ENCODE data around the gene MMD2.

The MMD2 gene

DNA sequence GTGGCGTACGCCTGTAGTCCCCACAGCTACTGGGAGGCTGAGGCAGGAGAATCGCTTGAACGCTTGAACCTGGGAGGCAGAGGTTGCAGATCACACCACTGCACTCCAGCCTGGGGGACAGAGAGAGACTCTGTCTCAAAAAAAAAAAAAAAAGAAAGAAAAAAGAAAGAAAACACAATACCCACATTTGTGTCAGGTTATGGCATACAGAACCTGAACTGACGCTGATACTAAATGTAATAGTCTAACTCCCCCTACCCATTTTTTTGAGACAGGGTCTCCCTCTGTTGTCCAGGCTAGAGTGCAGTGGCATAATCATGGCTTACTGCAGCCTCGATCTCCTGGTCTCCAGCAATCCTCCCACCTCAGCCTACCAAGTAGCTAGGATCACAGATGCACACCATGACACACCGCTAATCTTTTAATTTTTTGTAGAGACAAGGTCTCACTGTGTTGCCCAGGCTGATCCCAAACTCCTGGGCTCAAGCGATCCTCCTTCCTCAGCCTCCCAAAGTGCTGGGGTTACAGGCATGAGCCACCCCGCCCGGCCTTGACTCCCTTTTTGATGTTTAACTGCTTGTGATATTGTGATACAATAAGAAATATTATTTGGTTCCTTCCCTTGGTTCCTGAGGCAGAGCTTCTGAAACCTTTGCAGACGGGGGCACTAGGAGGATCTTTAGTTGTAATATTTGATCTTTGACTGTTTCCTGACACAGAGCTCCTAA, 6.5 kb upstream of the MMD2 start:
- no peak for DNase-seq
- TF ChIP-seq POLR2A (IDR thresholded peaks at IDR 0.05; ENCODE audit: low read length) = no peak

DNA sequence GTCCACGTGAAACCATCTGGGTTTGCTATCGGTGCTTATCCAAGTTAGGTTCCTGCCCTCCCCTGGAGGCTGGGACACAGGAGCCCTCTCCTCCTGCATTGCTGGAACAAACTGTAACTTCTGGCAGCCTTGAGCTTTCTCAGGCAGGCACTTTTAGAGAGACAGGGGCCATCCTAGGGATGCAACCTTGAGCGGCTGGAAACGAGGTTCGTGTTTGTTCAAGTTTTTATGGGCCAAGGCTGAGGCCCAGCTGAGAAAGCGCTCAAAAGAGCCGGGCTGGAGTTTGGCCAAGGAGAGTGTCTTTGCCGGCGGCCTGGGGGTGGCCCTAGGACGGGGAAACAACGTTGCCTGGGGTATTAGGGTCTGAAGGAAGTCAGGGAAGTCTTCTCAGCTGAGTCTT, 5.5 kb upstream of the MMD2 start:
- TF ChIP-seq POLR2A (IDR thresholded peaks at IDR 0.05; ENCODE audit: low read length) = no peak
- TF ChIP-seq GATA1 (IDR thresholded peaks at IDR 0.05; ENCODE audit: low read depth, low read length) = no peak
- DNase-seq = no peak

DNA sequence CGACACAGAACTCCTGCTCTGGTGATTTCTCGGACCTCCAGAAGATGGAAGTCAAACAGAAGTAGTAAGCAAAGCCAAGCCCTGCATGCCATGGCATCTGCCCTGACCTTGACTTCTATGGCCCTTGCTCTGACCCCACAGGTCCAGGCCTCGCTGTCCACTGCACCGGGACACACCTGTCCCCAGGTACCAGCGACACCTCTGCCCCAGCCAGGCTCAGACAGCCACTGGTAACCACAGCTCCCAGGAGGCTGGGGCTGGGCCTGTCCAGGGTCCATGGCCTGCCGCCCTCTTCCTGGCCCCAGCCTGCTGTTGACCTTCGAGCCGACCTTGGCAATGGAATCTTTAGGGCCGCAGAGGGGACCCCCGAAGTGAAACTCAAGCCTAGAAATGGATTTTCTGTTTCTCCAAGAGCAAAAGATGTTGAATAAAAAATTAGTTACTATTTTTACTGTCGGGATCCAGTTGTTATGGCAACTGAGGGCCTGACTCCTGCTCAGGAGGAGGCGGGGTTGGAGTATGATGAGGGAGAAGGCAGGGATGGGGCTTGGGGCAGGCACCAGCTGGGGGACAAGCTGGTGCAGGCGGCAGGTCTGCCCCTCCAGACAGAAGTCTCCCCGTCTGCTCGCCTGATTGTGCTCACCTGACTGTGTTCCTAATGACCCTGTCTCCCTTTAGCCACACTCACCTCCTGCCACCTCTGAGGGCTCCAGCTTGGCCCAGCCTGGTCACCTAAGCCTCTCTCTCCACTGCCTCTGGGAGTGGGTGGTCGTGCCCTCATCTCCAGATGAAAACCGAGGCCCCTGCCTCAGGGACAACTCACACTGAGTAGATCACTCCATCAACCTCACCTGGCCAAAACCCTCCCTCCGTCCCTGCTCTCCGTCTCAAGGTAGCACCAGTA, 4.1 kb upstream of the MMD2 start:
- TF ChIP-seq POLR2A (IDR thresholded peaks at IDR 0.05; ENCODE audit: low read length) (no peak), GATA1 (IDR thresholded peaks at IDR 0.05; ENCODE audit: low read depth, low read length) (no peak)

DNA sequence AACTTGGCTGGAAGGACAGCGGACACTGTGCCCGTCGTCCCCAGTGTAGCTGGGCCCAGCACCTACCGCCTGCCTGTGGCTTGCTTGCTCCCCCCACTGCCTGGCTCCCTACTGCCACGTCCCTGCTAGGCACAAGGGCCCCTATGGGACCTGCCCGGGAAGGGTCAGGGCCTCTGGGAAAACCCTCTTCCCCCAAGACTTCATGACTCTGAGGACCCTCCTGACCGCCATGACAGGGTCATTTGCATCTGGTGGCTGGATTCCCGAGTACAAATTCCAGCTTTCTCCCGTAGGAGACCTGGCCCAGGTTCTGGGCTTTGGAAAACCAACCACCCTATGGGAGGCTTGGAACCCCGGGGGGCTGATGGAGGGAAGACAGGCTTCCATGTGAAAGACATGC, 1.4 kb upstream of the MMD2 start:
- TF ChIP-seq GATA1 (IDR thresholded peaks at IDR 0.05; ENCODE audit: low read depth, low read length) (no peak), POLR2A (IDR thresholded peaks at IDR 0.05; ENCODE audit: low read length) (no peak)
- DNase-seq = no peak

More for the DNA sequence above, 4.1 kb upstream of the MMD2 start:
- DNase-seq = no peak

DNA sequence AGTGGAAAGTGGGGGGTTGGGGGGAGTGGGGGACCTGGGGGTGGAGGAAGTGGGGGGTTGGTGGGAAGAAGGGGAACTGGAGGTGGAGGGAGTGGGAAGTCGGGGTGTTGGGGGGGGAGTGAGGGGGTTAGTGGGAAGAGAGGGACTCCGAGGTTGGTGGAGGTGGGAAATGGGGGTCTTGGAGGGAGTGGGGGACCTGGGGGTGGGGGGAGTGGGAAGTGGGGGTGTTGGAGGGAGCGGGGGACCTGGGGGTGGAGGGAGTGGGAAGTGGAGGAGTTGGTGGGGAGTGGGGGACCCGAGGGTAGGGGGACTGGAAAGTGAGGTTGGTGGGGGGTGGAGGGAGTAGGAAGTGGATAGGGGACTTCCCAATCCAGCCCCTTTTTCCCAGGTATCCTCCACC, 906 bp upstream of the MMD2 start:
- DNase-seq = no peak
- TF ChIP-seq POLR2A (IDR thresholded peaks at IDR 0.05; ENCODE audit: low read length) (no peak), GATA1 (IDR thresholded peaks at IDR 0.05; ENCODE audit: low read depth, low read length) (no peak)

DNA sequence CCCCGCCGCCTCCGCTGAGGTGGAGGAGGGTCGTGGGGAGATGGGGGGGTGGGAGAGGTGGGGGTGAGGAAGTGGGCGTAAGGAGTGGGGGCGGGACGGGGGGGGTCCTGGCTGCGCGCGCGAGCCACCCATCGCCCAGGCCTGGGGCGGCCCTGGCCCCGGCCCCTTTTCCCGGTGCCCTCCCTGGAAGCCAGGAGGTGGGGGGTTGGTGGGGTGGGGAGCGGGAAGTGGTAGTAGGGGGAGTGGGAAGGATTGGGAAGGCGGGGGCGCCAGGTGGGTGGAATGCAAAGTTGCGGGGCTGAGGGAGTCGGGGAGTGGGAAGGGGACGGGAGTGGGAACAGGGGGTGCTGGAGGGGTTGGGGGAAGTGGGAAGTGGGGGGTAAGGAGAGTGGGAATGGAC, 319 bp upstream of the MMD2 start:
- no peak for TF ChIP-seq GATA1 (IDR thresholded peaks at IDR 0.05; ENCODE audit: low read depth, low read length)
- TF ChIP-seq POLR2A (IDR thresholded peaks at IDR 0.05; ENCODE audit: low read length) = no peak
- DNase-seq = no peak

DNA sequence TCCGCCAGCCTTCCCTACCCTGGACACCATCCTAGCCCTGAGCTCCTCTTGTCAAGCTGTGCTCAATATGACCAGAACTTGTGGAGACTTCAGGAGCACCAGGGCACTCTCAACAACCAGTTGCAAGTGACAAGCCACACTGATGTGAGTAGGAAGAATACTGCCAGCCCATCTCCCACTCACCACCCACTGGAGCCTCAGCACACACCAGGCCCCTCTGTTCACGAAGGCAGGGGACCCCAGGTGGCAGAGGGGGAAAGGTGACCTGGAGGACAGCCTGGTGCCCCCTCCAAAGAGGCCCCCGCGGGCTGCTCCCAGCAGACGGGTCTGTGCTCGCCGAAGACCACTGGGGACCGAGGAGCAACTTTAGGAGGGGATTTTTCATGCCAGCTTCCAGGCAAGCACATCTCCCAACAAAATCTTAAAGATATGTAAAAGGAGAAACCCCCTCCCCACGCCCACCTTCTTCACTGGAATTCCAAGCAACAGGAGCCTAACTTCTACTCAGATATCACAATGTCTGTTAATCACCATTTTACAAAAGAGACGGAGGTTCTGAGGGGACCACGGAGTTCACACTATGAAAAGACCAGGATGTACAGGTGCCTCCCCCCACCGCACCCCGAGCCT, 1.0 kb downstream of the MMD2 start:
- TF ChIP-seq POLR2A (IDR thresholded peaks at IDR 0.05; ENCODE audit: low read length) = no peak
- no peak for TF ChIP-seq GATA1 (IDR thresholded peaks at IDR 0.05; ENCODE audit: low read depth, low read length)
- DNase-seq = peak in 1 of 2 experiments; percentile 4

DNA sequence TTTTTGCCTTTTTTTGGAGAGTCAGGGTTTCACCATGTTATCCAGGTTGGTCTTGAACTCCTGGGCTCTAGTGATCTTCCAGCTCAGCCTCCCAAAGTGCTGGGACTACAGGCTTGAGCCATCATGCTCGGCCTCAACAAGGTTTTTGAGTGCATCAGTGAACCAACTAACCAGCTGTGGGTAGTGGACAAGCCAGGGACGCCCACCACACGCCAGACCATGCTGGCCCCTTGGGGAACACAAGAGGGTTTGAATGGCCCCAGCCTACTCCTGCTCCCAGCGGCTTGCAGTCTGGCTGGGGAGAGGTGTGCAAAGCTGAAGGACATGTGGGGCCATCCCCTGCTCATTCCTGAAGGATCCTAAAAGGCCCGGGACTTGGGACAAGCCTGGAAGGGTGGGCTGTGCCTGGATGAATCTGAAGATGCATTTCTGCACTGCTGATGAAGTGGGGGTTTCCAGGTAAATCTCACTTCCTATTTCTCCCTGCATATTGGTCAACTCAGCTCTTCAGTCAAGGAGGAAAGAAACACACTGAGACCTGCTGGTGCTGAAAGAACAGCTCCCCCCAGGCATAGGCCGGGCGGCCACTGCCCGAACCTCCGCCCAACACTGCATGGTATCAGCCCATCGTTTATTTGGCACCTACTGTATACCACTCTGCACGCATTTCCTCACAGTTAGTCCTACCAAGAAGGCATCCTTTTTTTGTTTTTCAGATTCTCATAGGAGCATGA, 6.9 kb downstream of the MMD2 start:
- DNase-seq = peak; percentile 7 to 11
- no peak for TF ChIP-seq POLR2A (IDR thresholded peaks at IDR 0.05; ENCODE audit: low read length)
- TF ChIP-seq GATA1 (IDR thresholded peaks at IDR 0.05; ENCODE audit: low read depth, low read length) = no peak

DNA sequence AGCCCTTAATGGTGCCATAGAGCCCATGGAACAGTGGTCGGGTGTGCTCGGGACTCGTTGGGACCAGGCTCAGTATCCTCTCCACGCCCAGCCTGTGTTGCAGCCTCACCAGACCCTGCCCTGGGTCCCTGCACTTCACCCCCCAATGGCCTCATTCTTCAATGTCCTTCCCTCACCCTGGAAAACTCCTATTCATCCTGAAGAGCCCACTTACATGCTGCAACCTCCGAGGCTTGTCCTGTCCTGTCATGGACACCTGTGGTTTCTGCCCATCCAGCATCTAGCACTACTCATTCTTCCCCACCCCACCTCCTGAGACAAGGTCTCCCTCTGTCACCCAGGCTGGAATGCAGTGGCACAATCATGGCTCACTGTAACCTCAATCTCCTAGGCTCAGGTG, 7.7 kb downstream of the MMD2 start:
- DNase-seq = no peak
- TF ChIP-seq POLR2A (IDR thresholded peaks at IDR 0.05; ENCODE audit: low read length) (no peak), GATA1 (IDR thresholded peaks at IDR 0.05; ENCODE audit: low read depth, low read length) (no peak)

DNA sequence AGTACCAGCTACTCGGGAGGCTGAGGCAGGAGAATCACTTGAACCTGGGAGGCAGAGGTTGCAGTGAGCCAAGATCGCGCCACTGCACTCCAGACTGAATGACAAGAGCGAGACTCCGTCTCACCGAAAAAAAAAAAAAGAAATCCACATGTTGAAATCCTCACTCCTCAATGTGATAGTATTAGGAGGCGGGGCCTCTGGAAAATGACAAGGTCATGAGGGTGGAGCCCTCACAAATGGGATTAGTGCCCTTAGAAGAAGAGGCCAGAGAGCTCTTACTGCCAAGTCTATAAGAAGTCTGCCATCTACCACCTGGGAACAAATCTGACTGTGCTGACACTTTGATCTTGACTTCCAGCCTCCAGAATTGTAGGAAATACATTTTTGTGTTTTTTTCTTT, 10.6 kb downstream of the MMD2 start:
- DNase-seq = no peak
- TF ChIP-seq POLR2A (IDR thresholded peaks at IDR 0.05; ENCODE audit: low read length) (no peak), GATA1 (IDR thresholded peaks at IDR 0.05; ENCODE audit: low read depth, low read length) (no peak)

DNA sequence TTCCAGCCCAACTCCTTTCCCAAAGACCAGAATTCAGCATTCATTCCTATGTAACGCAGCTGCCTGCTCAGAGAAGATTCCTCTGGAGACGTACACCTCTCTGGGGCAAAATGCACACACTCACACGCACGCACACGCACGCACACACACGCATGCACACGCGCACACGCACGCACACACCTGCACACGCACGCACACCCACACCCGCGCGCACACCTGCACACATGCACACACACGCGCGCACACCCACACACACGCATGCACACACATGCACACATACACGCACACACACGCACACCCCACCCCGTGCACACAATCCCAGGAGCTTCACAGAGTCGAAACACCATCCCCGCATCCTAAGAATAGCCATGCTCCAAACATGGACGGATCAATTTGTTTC, 13.0 kb downstream of the MMD2 start:
- no peak for TF ChIP-seq POLR2A (IDR thresholded peaks at IDR 0.05; ENCODE audit: low read length)
- no peak for TF ChIP-seq GATA1 (IDR thresholded peaks at IDR 0.05; ENCODE audit: low read depth, low read length)
- no peak for DNase-seq

DNA sequence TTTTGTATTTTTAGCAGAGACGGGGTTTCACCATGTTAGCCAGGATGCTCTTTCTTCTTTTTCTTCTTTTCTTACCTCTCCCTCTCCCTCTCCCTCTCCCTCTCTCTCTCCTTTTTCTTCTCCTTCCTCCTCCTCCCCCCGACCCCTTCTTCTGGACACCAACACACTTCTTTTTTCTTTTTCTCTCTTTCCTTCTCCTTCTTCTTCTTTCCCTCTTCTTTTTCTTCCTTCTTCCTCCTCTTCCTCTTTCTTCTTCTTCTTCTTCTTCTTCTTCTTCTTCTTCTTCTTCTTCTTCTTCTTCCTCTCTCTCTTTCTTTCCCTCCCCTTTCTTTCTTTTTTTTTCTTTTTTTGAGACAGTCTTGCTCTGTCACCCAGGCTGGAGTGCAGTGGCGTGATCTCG, 14.0 kb downstream of the MMD2 start:
- DNase-seq = no peak
- TF ChIP-seq POLR2A (IDR thresholded peaks at IDR 0.05; ENCODE audit: low read length) = no peak
- no peak for TF ChIP-seq GATA1 (IDR thresholded peaks at IDR 0.05; ENCODE audit: low read depth, low read length)

DNA sequence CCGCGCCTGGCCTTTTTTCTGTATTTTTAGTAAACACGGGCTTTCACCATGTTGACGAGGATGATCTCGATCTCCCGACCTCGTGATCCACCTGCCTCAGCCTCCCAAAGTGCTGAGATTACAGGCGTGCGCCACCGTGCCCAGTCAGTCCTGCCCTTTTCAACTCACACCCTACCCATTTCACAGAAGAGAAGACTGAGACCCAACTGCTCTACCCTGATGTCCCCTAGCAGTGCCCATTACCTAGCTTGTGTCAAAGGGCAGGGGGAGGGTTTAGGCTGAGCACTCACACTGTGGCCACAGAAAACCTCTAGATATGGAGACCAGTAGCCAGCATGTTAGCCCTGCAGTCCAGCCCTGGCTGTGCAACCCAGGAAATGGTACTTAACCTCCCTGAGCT, 15.7 kb downstream of the MMD2 start:
- no peak for DNase-seq
- TF ChIP-seq GATA1 (IDR thresholded peaks at IDR 0.05; ENCODE audit: low read depth, low read length) = no peak
- no peak for TF ChIP-seq POLR2A (IDR thresholded peaks at IDR 0.05; ENCODE audit: low read length)

Measured in erythroblast (primary cell).